Testis (tissue), 2 donors: ENCODE data around the gene PEAR1.

Experiments
- POLR2A ChIP-seq: fragments of 450-650 bp; IDR thresholded peaks from one replicate; pipeline ENCODE4 v1.6.1; 2017; ENCODE audit warnings: antibody characterized with exemption, mild to moderate bottlenecking, moderate library complexity
- TF ChIP-seq, protein P1 (sequence below), 3 experiments: fragments of 450-650 bp in 2 of 3; fragments of 200-600 bp in 1 of 3; sonication (generic) in 1 of 3; IDR thresholded peaks; one replicate each; pipeline ENCODE4 v1.5.1; 2016 to 2019; ENCODE audit warnings: antibody characterized with exemption in 3 of 3, mild to moderate bottlenecking in 2 of 3, moderate library complexity in 1 of 3

DNA sequence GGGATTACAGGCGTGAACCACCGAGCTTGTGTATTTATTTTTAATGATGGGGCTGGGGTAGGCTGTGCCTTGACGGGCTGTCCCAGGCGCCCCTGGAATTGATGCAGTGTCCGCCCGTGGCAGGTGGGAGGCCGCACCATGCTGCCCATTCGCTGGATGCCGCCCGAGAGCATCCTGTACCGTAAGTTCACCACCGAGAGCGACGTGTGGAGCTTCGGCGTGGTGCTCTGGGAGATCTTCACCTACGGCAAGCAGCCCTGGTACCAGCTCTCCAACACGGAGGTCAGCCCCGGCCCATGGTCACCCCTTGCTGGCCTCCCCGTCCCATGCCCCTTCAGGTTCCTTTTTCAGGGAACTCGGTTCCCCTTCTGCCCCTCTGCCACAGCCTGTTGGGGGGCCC is 13.6 kb upstream of the PEAR1 start:
- TF ChIP-seq, protein P1, sequence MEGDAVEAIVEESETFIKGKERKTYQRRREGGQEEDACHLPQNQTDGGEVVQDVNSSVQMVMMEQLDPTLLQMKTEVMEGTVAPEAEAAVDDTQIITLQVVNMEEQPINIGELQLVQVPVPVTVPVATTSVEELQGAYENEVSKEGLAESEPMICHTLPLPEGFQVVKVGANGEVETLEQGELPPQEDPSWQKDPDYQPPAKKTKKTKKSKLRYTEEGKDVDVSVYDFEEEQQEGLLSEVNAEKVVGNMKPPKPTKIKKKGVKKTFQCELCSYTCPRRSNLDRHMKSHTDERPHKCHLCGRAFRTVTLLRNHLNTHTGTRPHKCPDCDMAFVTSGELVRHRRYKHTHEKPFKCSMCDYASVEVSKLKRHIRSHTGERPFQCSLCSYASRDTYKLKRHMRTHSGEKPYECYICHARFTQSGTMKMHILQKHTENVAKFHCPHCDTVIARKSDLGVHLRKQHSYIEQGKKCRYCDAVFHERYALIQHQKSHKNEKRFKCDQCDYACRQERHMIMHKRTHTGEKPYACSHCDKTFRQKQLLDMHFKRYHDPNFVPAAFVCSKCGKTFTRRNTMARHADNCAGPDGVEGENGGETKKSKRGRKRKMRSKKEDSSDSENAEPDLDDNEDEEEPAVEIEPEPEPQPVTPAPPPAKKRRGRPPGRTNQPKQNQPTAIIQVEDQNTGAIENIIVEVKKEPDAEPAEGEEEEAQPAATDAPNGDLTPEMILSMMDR (IDR thresholded peaks at IDR 0.05): no peak
- TF ChIP-seq POLR2A: no peak
